ENCODE measurements around the gene COX20. TPM values are rescaled to one million over a fixed set of nuclear protein-coding genes. Genes with fewer than 3 reads are reported as not detected.

COX20 gene
- total and polyA plus RNA-seq, 10 of the 15 experiments (the other 5 are each of a cell fraction or from before 2014, with no cell fraction given) = 22.8 to 112 (median 52.7) TPM

DNA sequence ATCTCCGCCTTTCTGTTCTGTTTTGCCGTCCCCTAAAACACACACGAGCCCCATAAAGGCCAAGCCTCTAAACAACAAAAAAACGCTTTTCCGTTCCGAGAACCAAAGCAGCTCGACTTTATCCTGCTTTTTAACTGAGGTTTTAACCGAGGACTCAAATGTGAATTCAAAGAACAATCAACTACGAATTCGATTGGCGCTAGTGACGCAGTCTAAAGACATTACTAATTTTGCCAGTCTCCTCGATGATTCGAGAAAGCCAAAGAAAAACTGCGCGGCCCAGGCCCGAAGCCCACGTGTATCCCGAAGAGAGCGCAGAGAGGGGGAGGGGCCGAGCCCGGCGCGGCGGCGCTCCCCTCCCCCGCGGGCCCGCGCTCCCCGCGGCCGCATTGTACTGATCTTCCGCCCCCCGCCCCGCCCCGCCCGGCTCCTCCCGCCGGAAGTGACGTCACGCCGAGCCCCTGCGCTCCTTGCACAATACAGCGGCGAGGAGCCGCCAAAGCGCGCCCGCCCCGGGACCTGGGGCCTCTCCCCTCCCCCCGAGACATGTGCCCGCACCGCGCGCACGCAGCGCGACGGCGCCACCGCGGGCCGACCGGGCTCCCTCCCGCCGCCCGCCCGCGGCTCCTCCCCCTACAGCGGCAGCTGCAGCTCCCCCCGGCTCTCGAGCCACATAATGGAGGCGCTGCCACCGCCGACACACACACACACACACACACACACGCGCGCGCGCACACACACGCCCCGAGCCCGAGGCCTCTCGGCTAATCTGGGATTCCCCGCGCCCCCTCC lies 27.4 kb downstream of the COX20 start (continued):
- TF ChIP-seq MEF2B (IDR thresholded peaks at IDR 0.05; ENCODE audit: partially characterized antibody, poor library complexity, severe bottlenecking) (no peak), SKIL (IDR thresholded peaks at IDR 0.05; ENCODE audit: low read depth, poor library complexity, severe bottlenecking) (no peak), ATF3 (IDR thresholded peaks at IDR 0.05; ENCODE audit: borderline replicate concordance, extremely low read depth, low read depth, low read length) (no peak), NFYA (IDR thresholded peaks at IDR 0.05; ENCODE audit: borderline replicate concordance, low read depth, low read length) (no peak), GATAD2B (conservative IDR thresholded peaks at IDR 0.05; ENCODE audit: low read depth) (0 out of 2 replicates have a peak, but pooled peaks have one; percentile 31), ZNF687 (IDR thresholded peaks at IDR 0.05) (peak; percentile 74; the same call in 1 of the 2 replicates), RFX5 (IDR thresholded peaks at IDR 0.05; ENCODE audit: low read depth, low read length) (no peak; the same call in 1 of the 2 replicates), IKZF2 (IDR thresholded peaks at IDR 0.05) (no peak), NR2F1 (conservative IDR thresholded peaks at IDR 0.05) (peak; percentile 49; the same call in 1 of the 2 replicates), POU2F2 (IDR thresholded peaks at IDR 0.05; ENCODE audit: borderline replicate concordance, low read depth, low read length) (peak; percentile 46; the same call in 1 of the 3 replicates), ETV6 (conservative IDR thresholded peaks at IDR 0.05 in 1 of 2, IDR thresholded peaks at IDR 0.05 in 1 of 2; ENCODE audit: borderline replicate concordance in 1 of 2, low read depth in 1 of 2) (no peak), SUZ12 (IDR thresholded peaks at IDR 0.05; ENCODE audit: unreplicated experiment) (no peak)
- TF ChIP-seq, protein P1, sequence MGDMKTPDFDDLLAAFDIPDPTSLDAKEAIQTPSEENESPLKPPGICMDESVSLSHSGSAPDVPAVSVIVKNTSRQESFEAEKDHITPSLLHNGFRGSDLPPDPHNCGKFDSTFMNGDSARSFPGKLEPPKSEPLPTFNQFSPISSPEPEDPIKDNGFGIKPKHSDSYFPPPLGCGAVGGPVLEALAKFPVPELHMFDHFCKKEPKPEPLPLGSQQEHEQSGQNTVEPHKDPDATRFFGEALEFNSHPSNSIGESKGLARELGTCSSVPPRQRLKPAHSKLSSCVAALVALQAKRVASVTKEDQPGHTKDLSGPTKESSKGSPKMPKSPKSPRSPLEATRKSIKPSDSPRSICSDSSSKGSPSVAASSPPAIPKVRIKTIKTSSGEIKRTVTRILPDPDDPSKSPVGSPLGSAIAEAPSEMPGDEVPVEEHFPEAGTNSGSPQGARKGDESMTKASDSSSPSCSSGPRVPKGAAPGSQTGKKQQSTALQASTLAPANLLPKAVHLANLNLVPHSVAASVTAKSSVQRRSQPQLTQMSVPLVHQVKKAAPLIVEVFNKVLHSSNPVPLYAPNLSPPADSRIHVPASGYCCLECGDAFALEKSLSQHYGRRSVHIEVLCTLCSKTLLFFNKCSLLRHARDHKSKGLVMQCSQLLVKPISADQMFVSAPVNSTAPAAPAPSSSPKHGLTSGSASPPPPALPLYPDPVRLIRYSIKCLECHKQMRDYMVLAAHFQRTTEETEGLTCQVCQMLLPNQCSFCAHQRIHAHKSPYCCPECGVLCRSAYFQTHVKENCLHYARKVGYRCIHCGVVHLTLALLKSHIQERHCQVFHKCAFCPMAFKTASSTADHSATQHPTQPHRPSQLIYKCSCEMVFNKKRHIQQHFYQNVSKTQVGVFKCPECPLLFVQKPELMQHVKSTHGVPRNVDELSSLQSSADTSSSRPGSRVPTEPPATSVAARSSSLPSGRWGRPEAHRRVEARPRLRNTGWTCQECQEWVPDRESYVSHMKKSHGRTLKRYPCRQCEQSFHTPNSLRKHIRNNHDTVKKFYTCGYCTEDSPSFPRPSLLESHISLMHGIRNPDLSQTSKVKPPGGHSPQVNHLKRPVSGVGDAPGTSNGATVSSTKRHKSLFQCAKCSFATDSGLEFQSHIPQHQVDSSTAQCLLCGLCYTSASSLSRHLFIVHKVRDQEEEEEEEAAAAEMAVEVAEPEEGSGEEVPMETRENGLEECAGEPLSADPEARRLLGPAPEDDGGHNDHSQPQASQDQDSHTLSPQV (IDR thresholded peaks at IDR 0.05) = 0 out of 2 replicates have a peak, but pooled peaks have one; percentile 40
- TF ChIP-seq, protein P2, sequence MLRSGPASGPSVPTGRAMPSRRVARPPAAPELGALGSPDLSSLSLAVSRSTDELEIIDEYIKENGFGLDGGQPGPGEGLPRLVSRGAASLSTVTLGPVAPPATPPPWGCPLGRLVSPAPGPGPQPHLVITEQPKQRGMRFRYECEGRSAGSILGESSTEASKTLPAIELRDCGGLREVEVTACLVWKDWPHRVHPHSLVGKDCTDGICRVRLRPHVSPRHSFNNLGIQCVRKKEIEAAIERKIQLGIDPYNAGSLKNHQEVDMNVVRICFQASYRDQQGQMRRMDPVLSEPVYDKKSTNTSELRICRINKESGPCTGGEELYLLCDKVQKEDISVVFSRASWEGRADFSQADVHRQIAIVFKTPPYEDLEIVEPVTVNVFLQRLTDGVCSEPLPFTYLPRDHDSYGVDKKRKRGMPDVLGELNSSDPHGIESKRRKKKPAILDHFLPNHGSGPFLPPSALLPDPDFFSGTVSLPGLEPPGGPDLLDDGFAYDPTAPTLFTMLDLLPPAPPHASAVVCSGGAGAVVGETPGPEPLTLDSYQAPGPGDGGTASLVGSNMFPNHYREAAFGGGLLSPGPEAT (IDR thresholded peaks at IDR 0.05; ENCODE audit: low read depth) = no peak
